ENCODE measurements around the gene CCL5. TPM values are rescaled to one million over a fixed set of nuclear protein-coding genes. Genes with fewer than 3 reads are reported as not detected.

CCL5 gene
- total and polyA plus RNA-seq, 2 donors (not counting 3 experiments of a cell fraction or from before 2014, with no cell fraction given) = not detected

DNA sequence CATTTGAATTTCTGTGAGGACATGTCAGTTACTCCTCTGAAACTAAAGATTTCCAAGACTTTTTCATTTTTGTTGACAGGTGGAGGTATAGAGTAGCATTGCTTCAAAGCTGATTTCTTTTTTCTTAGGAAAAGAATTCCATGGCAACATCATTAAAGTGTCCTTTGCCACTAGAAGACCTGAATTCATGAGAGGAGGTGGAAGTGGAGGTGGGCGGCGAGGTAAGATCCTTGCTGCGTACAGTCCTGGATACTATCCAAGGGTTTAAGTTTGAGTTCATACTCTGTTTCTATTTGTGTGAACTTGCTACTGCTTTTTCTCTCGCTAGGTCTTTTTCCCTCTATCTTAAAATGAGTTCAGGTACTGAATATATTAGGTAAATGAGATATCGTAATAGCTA, 37.9 kb downstream of the CCL5 start:
- Histone ChIP-seq H3K27ac (ENCODE audit: insufficient read depth, low read depth, low read length) (no peak overlapping the region), H3K4me3 (replicated peaks in 1 of 3; ENCODE audit: insufficient read depth in 1 of 3, low read depth in 1 of 3, low read length in 3 of 3) (no peak overlapping the region), H3K9me1 (replicated peaks; ENCODE audit: control insufficient read depth, extremely low read depth, insufficient read depth, low read length) (no peaks in the 10 kb centered on the region), H3K9me3 (replicated peaks; ENCODE audit: control insufficient read depth, insufficient read depth, low read length) (no peaks in the 10 kb centered on the region), H3K36me3 (ENCODE audit: control insufficient read depth in 2 of 2, extremely low read depth in 1 of 2, insufficient read depth in 2 of 2, low read length in 2 of 2) (peaks cover 34 to 42% of the 10 kb centered on the region in 2 experiments), H3K4me1 (ENCODE audit: control insufficient read depth, extremely low read depth, insufficient read depth, low read length) (no peaks in the 10 kb centered on the region), H2AFZ (ENCODE audit: low read depth, low read length) (no peak overlapping the region), H3K79me2 (ENCODE audit: control insufficient read depth, insufficient read depth, low read length) (peaks cover 5% of the 10 kb centered on the region), H3K27me3 (ENCODE audit: control insufficient read depth in 2 of 2, insufficient read depth in 2 of 2, low read length in 2 of 2) (no peaks in the 10 kb centered on the region), H4K20me1 (replicated peaks; ENCODE audit: control insufficient read depth, extremely low read depth, insufficient read depth, low read length) (no peaks in the 10 kb centered on the region), H3K4me2 (ENCODE audit: insufficient read depth, low read length) (no peak overlapping the region), H3K9ac (replicated peaks; ENCODE audit: extremely low read depth, insufficient read depth, low read length) (no peak overlapping the region)
- dilution Hi-C loops (cut with MboI; ENCODE audit: extremely low pct_ligation_motif_present, low sequenced_read_pairs) = no loop called here
- no TSS peak for BruUV-seq (replicated peaks)
- TF ChIP-seq, protein P1, sequence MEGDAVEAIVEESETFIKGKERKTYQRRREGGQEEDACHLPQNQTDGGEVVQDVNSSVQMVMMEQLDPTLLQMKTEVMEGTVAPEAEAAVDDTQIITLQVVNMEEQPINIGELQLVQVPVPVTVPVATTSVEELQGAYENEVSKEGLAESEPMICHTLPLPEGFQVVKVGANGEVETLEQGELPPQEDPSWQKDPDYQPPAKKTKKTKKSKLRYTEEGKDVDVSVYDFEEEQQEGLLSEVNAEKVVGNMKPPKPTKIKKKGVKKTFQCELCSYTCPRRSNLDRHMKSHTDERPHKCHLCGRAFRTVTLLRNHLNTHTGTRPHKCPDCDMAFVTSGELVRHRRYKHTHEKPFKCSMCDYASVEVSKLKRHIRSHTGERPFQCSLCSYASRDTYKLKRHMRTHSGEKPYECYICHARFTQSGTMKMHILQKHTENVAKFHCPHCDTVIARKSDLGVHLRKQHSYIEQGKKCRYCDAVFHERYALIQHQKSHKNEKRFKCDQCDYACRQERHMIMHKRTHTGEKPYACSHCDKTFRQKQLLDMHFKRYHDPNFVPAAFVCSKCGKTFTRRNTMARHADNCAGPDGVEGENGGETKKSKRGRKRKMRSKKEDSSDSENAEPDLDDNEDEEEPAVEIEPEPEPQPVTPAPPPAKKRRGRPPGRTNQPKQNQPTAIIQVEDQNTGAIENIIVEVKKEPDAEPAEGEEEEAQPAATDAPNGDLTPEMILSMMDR (IDR thresholded peaks at IDR 0.05; ENCODE audit: extremely low read depth in 1 of 2, insufficient read depth in 1 of 2, low read depth in 1 of 2, low read length in 2 of 2) = no peak
- TF ChIP-seq GATA2 (IDR thresholded peaks at IDR 0.05; ENCODE audit: insufficient read depth, insufficient read length, low read depth, low read length) = no peak
- no peak for TF ChIP-seq MAX (IDR thresholded peaks at IDR 0.05; ENCODE audit: insufficient read depth, insufficient read length)
- TF ChIP-seq FOS (IDR thresholded peaks at IDR 0.05; ENCODE audit: borderline replicate concordance, insufficient read depth, low read length) = no peak
- TF ChIP-seq MYC (IDR thresholded peaks at IDR 0.05; ENCODE audit: low read depth, low read length) = no peak
- TF ChIP-seq POLR2AphosphoS5 (IDR thresholded peaks at IDR 0.05; ENCODE audit: insufficient read depth, low read depth, low read length) = no peak
- TF ChIP-seq POLR2A (IDR thresholded peaks at IDR 0.05; ENCODE audit: low read depth, low read length) = no peak
- no peak for TF ChIP-seq JUN (IDR thresholded peaks at IDR 0.05; ENCODE audit: borderline replicate concordance, insufficient read depth, insufficient read length, low read depth)
- no peak for TF ChIP-seq EZH2 (IDR thresholded peaks at IDR 0.05; ENCODE audit: borderline replicate concordance, low read depth, low read length, severe bottlenecking)
- FAIRE-seq (no peak), DNase-seq (ENCODE audit: low read depth, low spot score) (no peak)
- intact Hi-C loops (cut with micrococcal nuclease) = loop anchor here (10.0 kb wide), 2 partner anchors 103 to 233 kb away; partner anchors contain the start of gene LYZL6
- ChIA-PET POLR2A (interaction anchor here (0.7 kb wide), 1 partner anchor 9 kb away, joined by 5 read pairs; no protein-coding TSS in a partner anchor), CTCF (interaction anchor here (1.1 to 1.3 kb wide), 3 partner anchors 9 to 78 kb away, joined by 3 to 5 read pairs (median 3); no protein-coding TSS in a partner anchor)

All from endothelial cell of umbilical vein (primary cell).